Measurements from ENCODE around the gene PCF11. TPM values are rescaled to one million over a fixed set of nuclear protein-coding genes. Genes with fewer than 3 reads are reported as not detected.

Gene PCF11
- total RNA-seq, 1 donor = 167 TPM

DNA sequence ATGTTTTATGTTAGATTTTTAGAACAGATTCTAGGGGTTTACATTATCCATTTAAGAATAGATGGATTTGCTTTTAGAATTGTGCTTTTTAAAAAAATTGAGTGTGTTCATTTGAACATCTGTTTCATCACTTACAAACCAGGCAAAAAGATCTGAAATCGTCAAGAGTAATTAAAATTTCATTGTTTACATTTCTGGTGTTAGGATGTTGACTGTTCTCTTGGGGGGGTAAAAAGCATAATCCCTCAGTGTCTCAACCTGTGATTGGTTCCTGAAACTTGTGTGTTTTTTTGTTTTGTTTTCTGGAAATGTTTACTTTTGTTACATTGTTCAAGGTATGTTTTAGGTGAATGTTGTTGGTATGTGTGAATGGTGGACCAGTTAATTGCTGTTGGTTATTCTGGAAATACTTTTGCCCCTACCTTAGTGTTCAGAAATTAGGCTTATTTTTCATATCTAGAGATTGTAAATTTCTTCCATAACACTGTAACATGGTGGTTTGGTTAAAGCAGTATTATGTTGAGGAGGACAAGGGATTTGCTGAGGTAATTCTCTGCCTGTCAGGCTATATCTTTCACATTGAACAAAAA lies 4.8 kb downstream of the PCF11 start:
- H3K9me3 ChIP-seq (ENCODE audit: low read depth, low read length) = no peaks in the 10 kb centered on the region
- peaks cover 31% of the 10 kb centered on the region for H3K4me1 ChIP-seq (ENCODE audit: insufficient read depth, low read length)
- no peaks in the 10 kb centered on the region for H3K27me3 ChIP-seq (ENCODE audit: insufficient read depth, low read length)
- H3K4me3 ChIP-seq (ENCODE audit: low read length) = no peak overlapping the region

DNA sequence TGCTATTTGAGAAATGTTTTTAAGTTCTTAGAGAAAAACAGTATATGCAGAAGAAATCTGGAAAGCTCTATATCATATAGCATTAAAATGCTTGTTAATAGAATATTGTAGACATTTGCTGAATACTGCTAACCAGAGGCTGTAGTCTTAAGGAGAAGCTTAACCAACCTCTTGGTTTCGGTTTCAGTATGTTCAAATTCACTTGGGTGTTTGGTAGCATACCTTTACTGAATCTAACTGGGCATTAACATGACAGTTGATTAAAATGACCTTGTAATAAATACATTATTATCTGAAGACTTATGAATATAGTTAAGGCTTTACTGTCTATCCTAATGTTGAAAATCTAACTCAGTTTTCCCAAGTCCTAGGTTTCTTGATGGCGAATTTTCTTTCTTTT lies 5.4 kb downstream of the PCF11 start:
- peaks cover 31% of the 10 kb centered on the region for H3K4me1 ChIP-seq (ENCODE audit: insufficient read depth, low read length)
- no peaks in the 10 kb centered on the region for H3K27me3 ChIP-seq (ENCODE audit: insufficient read depth, low read length)
- no peaks in the 10 kb centered on the region for H3K9me3 ChIP-seq (ENCODE audit: low read depth, low read length)
- H3K4me3 ChIP-seq (ENCODE audit: low read length) = no peak overlapping the region

- Histone ChIP-seq H3K4me3 (ENCODE audit: low read length) (no peak overlapping the region), H3K9me3 (ENCODE audit: low read depth, low read length) (no peaks in the 10 kb centered on the region), H3K4me1 (ENCODE audit: insufficient read depth, low read length) (peaks cover 43% of the 10 kb centered on the region), H3K27me3 (ENCODE audit: insufficient read depth, low read length) (no peaks in the 10 kb centered on the region)
Observed at GRCh38 chr11:83166193-83166866, 9.4 kb downstream of the PCF11 start.

DNA sequence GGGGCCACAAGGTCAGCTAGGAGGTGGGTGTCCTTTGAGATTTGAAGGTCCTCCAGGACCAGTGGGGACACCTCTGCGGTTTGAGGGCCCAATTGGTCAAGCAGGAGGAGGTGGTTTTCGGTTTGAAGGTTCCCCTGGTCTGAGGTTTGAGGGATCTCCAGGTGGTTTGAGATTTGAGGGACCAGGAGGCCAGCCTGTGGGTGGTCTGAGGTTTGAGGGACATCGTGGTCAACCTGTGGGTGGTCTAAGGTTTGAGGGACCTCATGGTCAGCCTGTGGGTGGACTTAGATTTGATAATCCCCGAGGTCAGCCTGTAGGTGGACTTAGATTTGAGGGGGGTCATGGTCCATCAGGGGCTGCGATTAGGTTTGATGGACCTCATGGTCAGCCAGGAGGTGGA lies 11.8 kb downstream of the PCF11 start:
- Histone ChIP-seq H3K4me1 (ENCODE audit: insufficient read depth, low read length) (peaks cover 50% of the 10 kb centered on the region), H3K27me3 (ENCODE audit: insufficient read depth, low read length) (no peaks in the 10 kb centered on the region)

DNA sequence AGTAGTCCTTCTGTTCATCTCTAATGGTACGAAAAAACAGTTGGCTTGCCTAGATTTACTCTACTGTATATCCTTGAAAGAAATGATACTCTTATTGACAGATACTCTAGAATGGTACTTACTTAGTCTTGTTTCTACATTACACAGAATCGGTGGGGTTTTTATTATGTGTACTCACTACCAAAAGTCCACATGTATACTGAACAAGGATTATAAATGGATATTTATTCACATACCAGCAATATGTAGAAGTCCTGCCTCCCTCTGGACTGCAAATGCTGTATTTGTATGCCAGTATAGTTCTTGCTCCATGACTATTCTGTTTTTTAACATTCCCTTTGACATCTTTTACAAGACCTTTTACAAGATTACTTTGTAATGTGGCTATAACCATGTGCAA lies 13.9 kb downstream of the PCF11 start:
- Histone ChIP-seq H3K27me3 (ENCODE audit: insufficient read depth, low read length) (no peaks in the 10 kb centered on the region), H3K4me1 (ENCODE audit: insufficient read depth, low read length) (peaks cover 69% of the 10 kb centered on the region), H3K9me3 (ENCODE audit: low read depth, low read length) (no peaks in the 10 kb centered on the region), H3K4me3 (ENCODE audit: low read length) (no peak overlapping the region)

More for the DNA sequence above, 11.8 kb downstream of the PCF11 start:
- Histone ChIP-seq H3K4me3 (ENCODE audit: low read length) (no peak overlapping the region), H3K9me3 (ENCODE audit: low read depth, low read length) (no peaks in the 10 kb centered on the region)

GRCh38 chr11:83172551-83172950 lies 15.6 kb downstream of the PCF11 start:
- Histone ChIP-seq H3K27me3 (ENCODE audit: insufficient read depth, low read length) (no peaks in the 10 kb centered on the region), H3K9me3 (ENCODE audit: low read depth, low read length) (no peaks in the 10 kb centered on the region), H3K4me3 (ENCODE audit: low read length) (no peak overlapping the region), H3K4me1 (ENCODE audit: insufficient read depth, low read length) (peaks cover 72% of the 10 kb centered on the region)

DNA sequence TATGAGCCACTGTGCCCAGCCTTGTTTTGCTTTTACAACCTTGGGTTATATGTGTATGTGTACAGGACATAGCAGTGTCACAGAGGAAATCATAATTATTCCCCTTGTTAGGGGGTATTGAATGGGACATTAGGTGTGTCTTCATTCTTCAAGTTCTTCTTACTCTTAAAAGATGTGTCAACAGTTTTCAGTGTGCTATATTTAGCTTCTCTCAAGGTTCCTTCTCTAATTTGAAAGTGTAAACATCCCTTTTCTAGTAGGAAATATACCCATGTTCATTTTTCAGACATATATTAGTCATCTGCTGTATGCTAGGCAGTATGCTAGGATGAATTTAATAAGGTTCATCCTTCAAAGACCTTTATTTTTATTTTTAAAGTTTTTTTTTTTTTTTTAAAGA lies 17.1 kb downstream of the PCF11 start:
- H3K9me3 ChIP-seq (ENCODE audit: low read depth, low read length) = no peaks in the 10 kb centered on the region
- H3K27me3 ChIP-seq (ENCODE audit: insufficient read depth, low read length) = no peaks in the 10 kb centered on the region
- no peak overlapping the region for H3K4me3 ChIP-seq (ENCODE audit: low read length)
- peaks cover 62% of the 10 kb centered on the region for H3K4me1 ChIP-seq (ENCODE audit: insufficient read depth, low read length)

- peaks cover 46% of the 10 kb centered on the region for H3K4me1 ChIP-seq (ENCODE audit: insufficient read depth, low read length)
- H3K9me3 ChIP-seq (ENCODE audit: low read depth, low read length) = no peaks in the 10 kb centered on the region
- H3K27me3 ChIP-seq (ENCODE audit: insufficient read depth, low read length) = no peaks in the 10 kb centered on the region
- H3K4me3 ChIP-seq (ENCODE audit: low read length) = no peak overlapping the region
Observed at GRCh38 chr11:83175815-83176214, 18.9 kb downstream of the PCF11 start.

- H3K27me3 ChIP-seq (ENCODE audit: insufficient read depth, low read length) = no peaks in the 10 kb centered on the region
- H3K9me3 ChIP-seq (ENCODE audit: low read depth, low read length) = no peaks in the 10 kb centered on the region
Observed at GRCh38 chr11:83181815-83182214, 24.9 kb downstream of the PCF11 start.

GRCh38 chr11:83185767-83186166 lies 28.8 kb downstream of the PCF11 start:
- no peaks in the 10 kb centered on the region for H3K9me3 ChIP-seq (ENCODE audit: low read depth, low read length)
- H3K4me1 ChIP-seq (ENCODE audit: insufficient read depth, low read length) = no peaks in the 10 kb centered on the region
- no peaks in the 10 kb centered on the region for H3K27me3 ChIP-seq (ENCODE audit: insufficient read depth, low read length)
- no peak overlapping the region for H3K4me3 ChIP-seq (ENCODE audit: low read length)

More at GRCh38 chr11:83181815-83182214, 24.9 kb downstream of the PCF11 start:
- H3K4me3 ChIP-seq (ENCODE audit: low read length) = no peak overlapping the region
- H3K4me1 ChIP-seq (ENCODE audit: insufficient read depth, low read length) = no peaks in the 10 kb centered on the region

- Histone ChIP-seq H3K27me3 (ENCODE audit: insufficient read depth, low read length) (no peaks in the 10 kb centered on the region), H3K4me3 (ENCODE audit: low read length) (no peak overlapping the region), H3K4me1 (ENCODE audit: insufficient read depth, low read length) (peaks cover 7% of the 10 kb centered on the region)
Observed at GRCh38 chr11:83187465-83187864, 30.5 kb downstream of the PCF11 start.

DNA sequence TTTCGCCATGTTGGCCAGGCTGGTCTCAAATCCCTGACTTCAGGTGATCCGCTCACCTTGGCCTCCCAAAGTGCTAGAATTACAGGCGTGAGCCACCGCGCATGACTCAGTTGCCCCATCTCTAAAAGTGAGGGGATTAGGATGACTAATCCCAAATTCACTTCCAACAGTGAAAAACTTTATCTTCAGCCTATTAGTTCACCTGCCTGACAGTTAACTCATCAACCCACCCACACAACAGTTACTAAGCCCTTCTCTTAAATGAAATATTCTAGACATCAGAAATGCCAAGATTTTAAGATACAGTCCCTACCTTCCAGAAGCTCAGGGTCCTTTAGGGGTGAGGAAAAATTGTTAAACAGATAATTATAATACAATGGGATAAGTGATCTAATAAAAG lies 34.6 kb downstream of the PCF11 start:
- Histone ChIP-seq H3K9me3 (ENCODE audit: low read depth, low read length) (no peaks in the 10 kb centered on the region), H3K27me3 (ENCODE audit: insufficient read depth, low read length) (no peaks in the 10 kb centered on the region), H3K4me1 (ENCODE audit: insufficient read depth, low read length) (peaks cover 30% of the 10 kb centered on the region), H3K4me3 (ENCODE audit: low read length) (no peak overlapping the region)

More at GRCh38 chr11:83187465-83187864, 30.5 kb downstream of the PCF11 start:
- H3K9me3 ChIP-seq (ENCODE audit: low read depth, low read length) = no peaks in the 10 kb centered on the region

- Histone ChIP-seq H3K9me3 (ENCODE audit: low read depth, low read length) (no peaks in the 10 kb centered on the region), H3K27me3 (ENCODE audit: insufficient read depth, low read length) (no peaks in the 10 kb centered on the region), H3K4me3 (ENCODE audit: low read length) (no peak overlapping the region), H3K4me1 (ENCODE audit: insufficient read depth, low read length) (peaks cover 30% of the 10 kb centered on the region)
Observed at GRCh38 chr11:83191986-83192385, 35.1 kb downstream of the PCF11 start.

DNA sequence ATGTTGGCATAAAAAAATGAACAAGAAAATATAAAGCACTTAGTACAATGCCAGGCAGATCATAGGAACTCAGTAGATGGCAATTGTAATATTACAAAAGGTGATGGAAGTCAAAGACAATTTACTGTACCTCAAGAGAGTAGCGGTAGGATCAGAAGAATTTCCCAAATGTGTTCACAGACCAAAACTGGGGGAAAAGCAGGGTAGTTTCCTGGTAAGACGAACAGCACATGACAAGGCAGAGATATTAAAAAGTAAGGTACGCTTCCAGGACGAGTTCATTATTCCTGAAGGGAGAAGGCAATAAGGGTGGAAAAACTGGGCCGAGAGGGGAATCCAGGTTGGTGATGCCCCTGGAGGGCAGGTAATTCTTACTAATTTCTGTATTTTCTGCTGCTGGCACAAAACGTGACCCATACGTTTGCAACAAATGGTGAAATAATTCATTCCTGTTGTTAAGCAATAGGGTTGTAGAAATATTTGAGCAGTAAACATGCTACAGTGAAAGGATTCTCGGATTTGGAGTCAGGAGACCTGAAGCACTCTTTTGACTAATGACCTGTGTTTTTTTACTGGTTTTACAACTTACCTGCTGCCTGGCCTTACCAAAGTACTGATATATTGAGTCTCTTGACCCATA lies 35.8 kb downstream of the PCF11 start:
- Histone ChIP-seq H3K4me1 (ENCODE audit: insufficient read depth, low read length) (peaks cover 30% of the 10 kb centered on the region), H3K27me3 (ENCODE audit: insufficient read depth, low read length) (no peaks in the 10 kb centered on the region), H3K4me3 (ENCODE audit: low read length) (peak overlapping the region; percentile 66), H3K9me3 (ENCODE audit: low read depth, low read length) (no peaks in the 10 kb centered on the region)

- peak within 1 kb of the TSS; percentile 66 for H3K4me3 ChIP-seq (ENCODE audit: low read length)
- no peaks in the 10 kb centered on the region for H3K27me3 ChIP-seq (ENCODE audit: insufficient read depth, low read length)
- peaks cover 30% of the 10 kb centered on the region for H3K4me1 ChIP-seq (ENCODE audit: insufficient read depth, low read length)
- H3K9me3 ChIP-seq (ENCODE audit: low read depth, low read length) = no peaks in the 10 kb centered on the region
Observed at GRCh38 chr11:83193315-83194280, 36.7 kb downstream of the PCF11 start, which contains the start of gene ANKRD42. TSS of gene ANKRD42 (plus strand) at chr11:83193712. CDS start at chr11:83194671, 959 bp downstream.

All from mononuclear cell (primary cell).